Trophoblast cell (in vitro differentiated cells and primary cell): ENCODE data around the gene BCAT1.

ENCODE experiments used
- DNase-seq, 2 donors: peaks; one replicate each; pipeline ENCODE4 v3.0.0-alpha.2; 2016
- H2AFZ ChIP-seq: 2 replicates; pipeline ENCODE4 v1.6.1; 2013; ENCODE audit warnings: low read length, moderate library complexity, mild to moderate bottlenecking; ENCODE audit not compliant: insufficient read depth, poor library complexity
- H2AK5ac ChIP-seq: 2 replicates; pipeline ENCODE4 v1.6.1; 2013; ENCODE audit warnings: mild to moderate bottlenecking, low read length
- H2BK120ac ChIP-seq: 2 replicates; pipeline ENCODE4 v1.6.1; 2013; ENCODE audit warnings: low read length, mild to moderate bottlenecking, moderate library complexity; ENCODE audit not compliant: insufficient read depth, poor library complexity
- H2BK12ac ChIP-seq: 2 replicates; pipeline ENCODE4 v1.6.1; 2013; ENCODE audit warnings: mild to moderate bottlenecking, low read length, moderate library complexity
- H2BK5ac ChIP-seq: 2 replicates; pipeline ENCODE4 v1.6.1; 2013; ENCODE audit warnings: low read length, low read depth, moderate library complexity, mild to moderate bottlenecking; ENCODE audit not compliant: poor library complexity
- H3K14ac ChIP-seq: 2 replicates; pipeline ENCODE4 v1.6.1; 2013; ENCODE audit warnings: mild to moderate bottlenecking, low read length
- H3K18ac ChIP-seq: 2 replicates; pipeline ENCODE4 v1.6.1; 2013; ENCODE audit warnings: mild to moderate bottlenecking, low read length
- H3K23ac ChIP-seq: 2 replicates; pipeline ENCODE4 v1.6.1; 2013; ENCODE audit warnings: low read length
- H3K27ac ChIP-seq: 2 replicates; pipeline ENCODE4 v1.5.1; 2013; ENCODE audit warnings: low read depth, mild to moderate bottlenecking, inconsistent platforms, low read length, moderate library complexity
- H3K27me3 ChIP-seq: 2 replicates; pipeline ENCODE4 v1.6.1; 2013; ENCODE audit warnings: inconsistent platforms, mild to moderate bottlenecking, low read length, moderate library complexity; ENCODE audit not compliant: insufficient read depth
- H3K36me3 ChIP-seq, 2 experiments: 1 replicate in 1 of 2; 2 replicates in 1 of 2; pipeline ENCODE4 v1.6.1; 2013; ENCODE audit warnings: low read length in 2 of 2, mild to moderate bottlenecking in 2 of 2, moderate library complexity in 1 of 2; ENCODE audit not compliant: insufficient read depth in 2 of 2, control insufficient read depth in 1 of 2
- H3K4ac ChIP-seq: 2 replicates; pipeline ENCODE4 v1.6.1; 2013; ENCODE audit warnings: low read depth, mild to moderate bottlenecking, low read length, moderate library complexity
- H3K4me1 ChIP-seq, 2 experiments: 1 replicate in 1 of 2; 2 replicates in 1 of 2; pipeline ENCODE4 v1.6.1; 2013; ENCODE audit warnings: low read length in 2 of 2, mild to moderate bottlenecking in 2 of 2, moderate library complexity in 1 of 2; ENCODE audit not compliant: insufficient read depth in 2 of 2, control insufficient read depth in 1 of 2
- H3K4me2 ChIP-seq: 2 replicates; pipeline ENCODE4 v1.6.1; 2013; ENCODE audit warnings: inconsistent platforms, mild to moderate bottlenecking, low read length, moderate library complexity
- H3K4me3 ChIP-seq: 2 replicates; pipeline ENCODE4 v1.5.1; 2013; ENCODE audit warnings: mild to moderate bottlenecking, low read depth, low read length, inconsistent platforms
- H3K79me1 ChIP-seq: one replicate; pipeline ENCODE4 v1.6.1; 2013; ENCODE audit warnings: low read length
- H3K79me2 ChIP-seq: 2 replicates; pipeline ENCODE4 v1.6.1; 2013; ENCODE audit warnings: low read length, mild to moderate bottlenecking; ENCODE audit not compliant: control insufficient read depth, insufficient read depth, poor library complexity
- H3K9ac ChIP-seq: 2 replicates; pipeline ENCODE4 v1.6.1; 2013; ENCODE audit warnings: mild to moderate bottlenecking, low read length
- H3K9me3 ChIP-seq: 2 replicates; pipeline ENCODE4 v1.6.1; 2013; ENCODE audit warnings: low read depth, mild to moderate bottlenecking, control low read depth, inconsistent platforms, low read length; ENCODE audit not compliant: insufficient read depth
- H4K12ac ChIP-seq: 2 replicates; pipeline ENCODE4 v1.6.1; 2013; ENCODE audit warnings: low read depth, mild to moderate bottlenecking, low read length, moderate library complexity
- H4K8ac ChIP-seq: 2 replicates; pipeline ENCODE4 v1.6.1; 2013; ENCODE audit warnings: low read depth, mild to moderate bottlenecking, low read length, moderate library complexity
- H4K91ac ChIP-seq: one replicate; pipeline ENCODE4 v1.6.1; 2013; ENCODE audit warnings: low read depth, mild to moderate bottlenecking, low read length, moderate library complexity
- WGBS: extraction: QIAGEN DNeasy Blood & Tissue Kit; methylation state at CpG from one replicate; pipeline ENCODE4 v1.1.7; 2013; ENCODE audit warnings: missing lambda C conversion rate; ENCODE audit not compliant: insufficient read length, insufficient coverage; ENCODE audit errors: extremely low coverage; 5-methylcytosine and 5-hydroxymethylcytosine counted together

The BCAT1 gene

GRCh38 chr12:24982250-24982649 lies 33.3 kb upstream of the BCAT1 start:
- no peak overlapping the region for H4K8ac ChIP-seq
- H3K9ac ChIP-seq = no peak overlapping the region
- no peaks in the 10 kb centered on the region for H3K27me3 ChIP-seq
- H3K27ac ChIP-seq = no peak overlapping the region
- H2BK5ac ChIP-seq = no peak overlapping the region
- DNase-seq = no peak
- H3K4me1 ChIP-seq = peaks cover 0 to 2% of the 10 kb centered on the region in 2 experiments
- no peak overlapping the region for H2BK120ac ChIP-seq
- no peak overlapping the region for H4K12ac ChIP-seq
- H3K4me2 ChIP-seq = no peak overlapping the region
- no peak overlapping the region for H4K91ac ChIP-seq
- H3K4ac ChIP-seq = no peak overlapping the region
- no peak overlapping the region for H2AK5ac ChIP-seq
- WGBS = no CpG with 5 or more reads among the region's 1 CpG
- H3K79me1 ChIP-seq = peaks cover 4% of the 10 kb centered on the region
- no peak overlapping the region for H2AFZ ChIP-seq
- H3K18ac ChIP-seq = no peak overlapping the region
- no peaks in the 10 kb centered on the region for H3K79me2 ChIP-seq
- H3K23ac ChIP-seq = no peak overlapping the region
- H3K9me3 ChIP-seq = peaks cover 4% of the 10 kb centered on the region
- no peak overlapping the region for H3K14ac ChIP-seq
- H3K4me3 ChIP-seq = no peak overlapping the region
- H3K36me3 ChIP-seq = no peaks in the 10 kb centered on the region
- H2BK12ac ChIP-seq = no peak overlapping the region

- Histone ChIP-seq H3K4me2 (no peak overlapping the region), H2BK5ac (no peak overlapping the region), H3K9me3 (peaks cover 4% of the 10 kb centered on the region), H3K79me1 (peaks cover 8% of the 10 kb centered on the region), H2AFZ (no peak overlapping the region), H3K27ac (no peak overlapping the region), H4K91ac (no peak overlapping the region), H4K8ac (no peak overlapping the region), H2AK5ac (no peak overlapping the region), H3K4me1 (peaks cover 0 to 2% of the 10 kb centered on the region in 2 experiments), H3K27me3 (no peaks in the 10 kb centered on the region), H3K14ac (no peak overlapping the region), H3K9ac (no peak overlapping the region), H3K4ac (no peak overlapping the region), H3K79me2 (no peaks in the 10 kb centered on the region), H3K18ac (no peak overlapping the region), H3K36me3 (no peaks in the 10 kb centered on the region), H2BK12ac (no peak overlapping the region), H3K4me3 (no peak overlapping the region), H4K12ac (no peak overlapping the region), H2BK120ac (no peak overlapping the region), H3K23ac (no peak overlapping the region)
- no CpG with 5 or more reads among the region's 8 CpGs for WGBS
- DNase-seq = peak; percentile 70 to 76
These were observed 31.3 kb upstream of the BCAT1 start for GRCh38 chr12:24979976-24980730.

GRCh38 chr12:24979329-24979728 lies 30.4 kb upstream of the BCAT1 start:
- H3K4me1 ChIP-seq = peaks cover 0 to 2% of the 10 kb centered on the region in 2 experiments
- peaks cover 4% of the 10 kb centered on the region for H3K9me3 ChIP-seq
- peak overlapping the region; percentile 70 for H4K91ac ChIP-seq
- no peaks in the 10 kb centered on the region for H3K79me2 ChIP-seq
- peaks cover 8% of the 10 kb centered on the region for H3K79me1 ChIP-seq
- H3K23ac ChIP-seq = no peak overlapping the region
- no peak overlapping the region for H3K14ac ChIP-seq
- H3K36me3 ChIP-seq = no peaks in the 10 kb centered on the region
- H3K4me3 ChIP-seq = no peak overlapping the region
- no peak overlapping the region for H2BK5ac ChIP-seq
- H3K9ac ChIP-seq = no peak overlapping the region
- H4K8ac ChIP-seq = no peak overlapping the region
- H3K27ac ChIP-seq = no peak overlapping the region
- H2BK12ac ChIP-seq = peak overlapping the region; percentile 83
- no peak overlapping the region for H2AFZ ChIP-seq
- no peak overlapping the region for H2BK120ac ChIP-seq
- no peak for DNase-seq
- H4K12ac ChIP-seq = no peak overlapping the region
- H3K18ac ChIP-seq = no peak overlapping the region
- no peak overlapping the region for H2AK5ac ChIP-seq
- no peak overlapping the region for H3K4me2 ChIP-seq
- no CpG with 5 or more reads among the region's 5 CpGs for WGBS
- no peak overlapping the region for H3K4ac ChIP-seq
- no peaks in the 10 kb centered on the region for H3K27me3 ChIP-seq

- Histone ChIP-seq H3K4me3 (no peak overlapping the region), H4K8ac (no peak overlapping the region), H3K9me3 (no peaks in the 10 kb centered on the region), H3K27me3 (no peaks in the 10 kb centered on the region), H2AFZ (no peak overlapping the region), H3K18ac (no peak overlapping the region), H2BK120ac (no peak overlapping the region), H4K91ac (peak overlapping the region; percentile 55), H3K23ac (no peak overlapping the region), H2BK12ac (peak overlapping the region; percentile 55), H3K79me1 (peaks cover 9% of the 10 kb centered on the region), H3K14ac (no peak overlapping the region), H3K79me2 (no peaks in the 10 kb centered on the region), H3K4ac (no peak overlapping the region), H3K9ac (no peak overlapping the region), H2BK5ac (no peak overlapping the region), H2AK5ac (no peak overlapping the region), H3K4me1 (peaks cover 0 to 2% of the 10 kb centered on the region in 2 experiments), H3K36me3 (no peaks in the 10 kb centered on the region), H3K4me2 (no peak overlapping the region), H3K27ac (no peak overlapping the region), H4K12ac (no peak overlapping the region)
- no CpG with 5 or more reads among the region's 1 CpG for WGBS
- DNase-seq = no peak
These were observed 28.8 kb upstream of the BCAT1 start for GRCh38 chr12:24977711-24978110.
